Activated naive CD4-positive, alpha-beta T cell treated with anti-CD3 and anti-CD28 coated beads, Interleukin-2, amount 50 U/mL, for 24 hours (primary cell): ENCODE data around the gene RAB4A.

Source experiments
- H3K27ac Mint-ChIP-seq: one replicate; pipeline ENCODE4 v1.8.0; 2021; ENCODE audit warnings: mild to moderate bottlenecking, mixed read lengths
- H3K27me3 Mint-ChIP-seq: one replicate; pipeline ENCODE4 v1.8.0; 2021; ENCODE audit warnings: mixed read lengths
- H3K36me3 Mint-ChIP-seq: one replicate; pipeline ENCODE4 v1.8.0; 2021; ENCODE audit warnings: mixed read lengths
- H3K4me1 Mint-ChIP-seq: one replicate; pipeline ENCODE4 v1.8.0; 2021; ENCODE audit warnings: mixed read lengths
- H3K4me3 Mint-ChIP-seq: one replicate; pipeline ENCODE4 v1.8.0; 2021; ENCODE audit warnings: mild to moderate bottlenecking, mixed read lengths
- H3K9me3 Mint-ChIP-seq: one replicate; pipeline ENCODE4 v1.8.0; 2021; ENCODE audit warnings: mixed read lengths

Gene RAB4A

GRCh38 chr1:229270547-229271447 is at the start of gene RAB4A:
Gene RAB4A, plus strand, starts transcription at chr1:229271111. Its CDS starts 229 bp downstream, at chr1:229271340.
- Mint-ChIP-seq H3K4me3 (peak within 1 kb of the TSS; percentile 92), H3K27me3 (no peaks in the 10 kb centered on the region), H3K27ac (peak within 1 kb of the TSS; percentile 91), H3K9me3 (peaks cover 6% of the 10 kb centered on the region), H3K36me3 (peaks cover 1% of the 10 kb centered on the region), H3K4me1 (peaks cover 44% of the 10 kb centered on the region)

- Mint-ChIP-seq H3K36me3 (no peaks in the 10 kb centered on the region), H3K27me3 (no peaks in the 10 kb centered on the region), H3K27ac (no peak overlapping the region), H3K4me1 (no peaks in the 10 kb centered on the region), H3K4me3 (no peak overlapping the region), H3K9me3 (no peaks in the 10 kb centered on the region)
These were observed 48.8 kb upstream of the RAB4A start for GRCh38 chr1:229222081-229222480.

GRCh38 chr1:229223498-229223897 is 47.4 kb upstream of the RAB4A start:
- Mint-ChIP-seq H3K36me3 (no peaks in the 10 kb centered on the region), H3K27ac (no peak overlapping the region), H3K4me1 (peaks cover 6% of the 10 kb centered on the region), H3K27me3 (no peaks in the 10 kb centered on the region), H3K4me3 (no peak overlapping the region), H3K9me3 (no peaks in the 10 kb centered on the region)

- H3K9me3 Mint-ChIP-seq: no peaks in the 10 kb centered on the region
- no peaks in the 10 kb centered on the region for H3K27me3 Mint-ChIP-seq
- H3K4me3 Mint-ChIP-seq: no peak overlapping the region
These were observed 46.6 kb upstream of the RAB4A start for GRCh38 chr1:229224308-229224707.

GRCh38 chr1:229225331-229225782 is 45.6 kb upstream of the RAB4A start:
- Mint-ChIP-seq H3K27ac (no peak overlapping the region), H3K27me3 (no peaks in the 10 kb centered on the region), H3K9me3 (no peaks in the 10 kb centered on the region), H3K36me3 (no peaks in the 10 kb centered on the region), H3K4me1 (peaks cover 15% of the 10 kb centered on the region), H3K4me3 (no peak overlapping the region)

More at GRCh38 chr1:229224308-229224707, 46.6 kb upstream of the RAB4A start:
- Mint-ChIP-seq H3K4me1 (peaks cover 6% of the 10 kb centered on the region), H3K36me3 (no peaks in the 10 kb centered on the region), H3K27ac (no peak overlapping the region)

- Mint-ChIP-seq H3K4me3 (no peak overlapping the region), H3K27ac (no peak overlapping the region), H3K36me3 (no peaks in the 10 kb centered on the region), H3K4me1 (peaks cover 21% of the 10 kb centered on the region), H3K9me3 (no peaks in the 10 kb centered on the region), H3K27me3 (no peaks in the 10 kb centered on the region)
These were observed 44.1 kb upstream of the RAB4A start for GRCh38 chr1:229226796-229227195.

- Mint-ChIP-seq H3K4me3 (no peak overlapping the region), H3K27ac (no peak overlapping the region), H3K9me3 (no peaks in the 10 kb centered on the region), H3K27me3 (no peaks in the 10 kb centered on the region), H3K4me1 (peaks cover 21% of the 10 kb centered on the region), H3K36me3 (no peaks in the 10 kb centered on the region)
These were observed 43.5 kb upstream of the RAB4A start for GRCh38 chr1:229227298-229227919.

GRCh38 chr1:229228522-229228921 is 42.4 kb upstream of the RAB4A start:
- no peaks in the 10 kb centered on the region for H3K9me3 Mint-ChIP-seq
- H3K4me3 Mint-ChIP-seq: no peak overlapping the region
- no peaks in the 10 kb centered on the region for H3K27me3 Mint-ChIP-seq
- peaks cover 21% of the 10 kb centered on the region for H3K4me1 Mint-ChIP-seq
- no peak overlapping the region for H3K27ac Mint-ChIP-seq
- H3K36me3 Mint-ChIP-seq: no peaks in the 10 kb centered on the region

GRCh38 chr1:229229137-229229720 is 41.7 kb upstream of the RAB4A start:
- Mint-ChIP-seq H3K27ac (no peak overlapping the region), H3K9me3 (no peaks in the 10 kb centered on the region), H3K27me3 (no peaks in the 10 kb centered on the region), H3K4me3 (no peak overlapping the region), H3K36me3 (no peaks in the 10 kb centered on the region), H3K4me1 (peaks cover 21% of the 10 kb centered on the region)

GRCh38 chr1:229229721-229230139 is 41.2 kb upstream of the RAB4A start:
- H3K27me3 Mint-ChIP-seq: no peaks in the 10 kb centered on the region
- peaks cover 21% of the 10 kb centered on the region for H3K4me1 Mint-ChIP-seq
- no peak overlapping the region for H3K27ac Mint-ChIP-seq
- no peaks in the 10 kb centered on the region for H3K36me3 Mint-ChIP-seq
- H3K9me3 Mint-ChIP-seq: no peaks in the 10 kb centered on the region
- H3K4me3 Mint-ChIP-seq: no peak overlapping the region

- Mint-ChIP-seq H3K27ac (no peak overlapping the region), H3K27me3 (no peaks in the 10 kb centered on the region)
These were observed 40.6 kb upstream of the RAB4A start for GRCh38 chr1:229230140-229230892.

GRCh38 chr1:229230893-229231753 is 39.8 kb upstream of the RAB4A start:
- H3K4me3 Mint-ChIP-seq: no peak overlapping the region

More at GRCh38 chr1:229230140-229230892, 40.6 kb upstream of the RAB4A start:
- H3K4me1 Mint-ChIP-seq: peaks cover 21% of the 10 kb centered on the region
- no peaks in the 10 kb centered on the region for H3K9me3 Mint-ChIP-seq
- H3K36me3 Mint-ChIP-seq: no peaks in the 10 kb centered on the region
- no peak overlapping the region for H3K4me3 Mint-ChIP-seq

GRCh38 chr1:229231754-229232119 is 39.2 kb upstream of the RAB4A start:
- Mint-ChIP-seq H3K9me3 (no peaks in the 10 kb centered on the region), H3K27ac (no peak overlapping the region), H3K4me3 (no peak overlapping the region), H3K36me3 (no peaks in the 10 kb centered on the region), H3K4me1 (peaks cover 21% of the 10 kb centered on the region), H3K27me3 (no peaks in the 10 kb centered on the region)

More at GRCh38 chr1:229230893-229231753, 39.8 kb upstream of the RAB4A start:
- H3K9me3 Mint-ChIP-seq: no peaks in the 10 kb centered on the region
- H3K27me3 Mint-ChIP-seq: no peaks in the 10 kb centered on the region
- H3K4me1 Mint-ChIP-seq: peaks cover 21% of the 10 kb centered on the region
- no peaks in the 10 kb centered on the region for H3K36me3 Mint-ChIP-seq
- H3K27ac Mint-ChIP-seq: no peak overlapping the region

GRCh38 chr1:229234870-229235472 is 35.9 kb upstream of the RAB4A start:
- H3K9me3 Mint-ChIP-seq: no peaks in the 10 kb centered on the region
- peaks cover 2% of the 10 kb centered on the region for H3K36me3 Mint-ChIP-seq

More at GRCh38 chr1:229234870-229235472, 35.9 kb upstream of the RAB4A start:
- peaks cover 9% of the 10 kb centered on the region for H3K4me1 Mint-ChIP-seq
- H3K27ac Mint-ChIP-seq: no peak overlapping the region
- no peak overlapping the region for H3K4me3 Mint-ChIP-seq
- H3K27me3 Mint-ChIP-seq: no peaks in the 10 kb centered on the region
